A549 (cell line): Measurements from ENCODE around the gene CALCOCO1. TPM values are rescaled to one million over a fixed set of nuclear protein-coding genes. Genes with fewer than 3 reads are reported as not detected.
A peak's percentile ranks its signal among the peaks of the same experiment; 100 is the strongest.

Source experiments
- ATAC-seq, 2 experiments: fragments of 200-7000 bp in 1 of 2; fragments of >200 bp in 1 of 2; cut with Nextera tagmentation in 1 of 2; cut with Tn5 transposase in 1 of 2; 3 replicates each; pipeline versions ENCODE4 v1.8.0 to v1.9.1; 2018 to 2020; ENCODE audit warnings: mild to moderate bottlenecking in 1 of 2, moderate library complexity in 1 of 2
- CTCF ChIA-PET: fragments of 300-600 bp; sonication (Branson Sonifier 250); formaldehyde crosslinking; extraction: SDS; loops from one replicate; lab custom pipeline; 2021; ENCODE audit warnings: antibody characterized with exemption, inconsistent platforms; lab: Yijun Ruan, JAX
- POLR2A ChIA-PET: fragments of 350-600 bp; formaldehyde crosslinking; extraction: SDS; loops from one replicate; lab custom pipeline; 2021; ENCODE audit warnings: antibody characterized with exemption, inconsistent platforms; lab: Yijun Ruan, JAX
- DNase-seq, 2 experiments: peaks; one replicate each; pipeline versions ENCODE4 v3.0.0 to v3.0.0-alpha.2; 2011 to 2016; ENCODE audit warnings: low read depth in 1 of 2, low spot score in 1 of 2
- FAIRE-seq: peaks from 2 replicates; lab custom pipeline; 2011; peaks lifted over from hg19 to GRCh38; lab: Jason Lieb, UNC
- H3K27ac ChIP-seq, 2 experiments: fragments of >200 bp; sonication (Bioruptor Twin); formaldehyde crosslinking; 3 replicates each; pipeline ENCODE4 v1.5.1; 2016 to 2017
- H3K4me1 ChIP-seq: fragments of >200 bp; sonication (Bioruptor Twin); formaldehyde crosslinking; 3 replicates; pipeline ENCODE4 v1.6.1; 2016
- H3K4me2 ChIP-seq: fragments of >200 bp; sonication (Bioruptor Twin); formaldehyde crosslinking; 3 replicates; pipeline ENCODE4 v1.6.1; 2016
- H3K4me3 ChIP-seq: fragments of >200 bp; sonication (Bioruptor Twin); formaldehyde crosslinking; 3 replicates; pipeline ENCODE4 v1.5.1; 2016
- H3K9me3 ChIP-seq: fragments of >200 bp; sonication (Bioruptor Twin); formaldehyde crosslinking; 3 replicates; pipeline ENCODE4 v1.6.1; 2016
- CBX8 ChIP-seq: fragments of 200-600 bp; sonication (generic); IDR thresholded peaks from 2 replicates; pipeline ENCODE4 v1.6.1; 2016
- CEBPB ChIP-seq, 2 experiments: fragments of >200 bp in 1 of 2; sonication (Bioruptor Twin) in 1 of 2; formaldehyde crosslinking in 1 of 2; IDR thresholded peaks; 2 replicates each; pipeline ENCODE4 v1.6.1; 2012 to 2016
- CHD2 ChIP-seq: fragments of 150-350 bp; IDR thresholded peaks from 2 replicates; pipeline ENCODE4 v1.6.1; 2014; ENCODE audit warnings: low read length; ENCODE audit not compliant: partially characterized antibody
- EHF ChIP-seq: fragments of 250-450 bp; sonication (Bioruptor Pico); IDR thresholded peaks from 2 replicates; pipeline ENCODE4 v1.5.0; 2020; ENCODE audit warnings: mild to moderate bottlenecking
- EHMT2 ChIP-seq: fragments of 200-600 bp; sonication (generic); IDR thresholded peaks from 2 replicates; pipeline ENCODE4 v1.6.1; 2016; ENCODE audit warnings: antibody characterized with exemption, low read depth, mild to moderate bottlenecking, moderate library complexity
- ELK1 ChIP-seq: fragments of 150-350 bp; IDR thresholded peaks from 2 replicates; pipeline ENCODE4 v1.6.1; 2014; ENCODE audit warnings: low read depth, mild to moderate bottlenecking, low read length
- EP300 ChIP-seq, 2 experiments: fragments of >200 bp; sonication (Bioruptor Twin); formaldehyde crosslinking; IDR thresholded peaks; 2 replicates in 1 of 2; 3 replicates in 1 of 2; pipeline ENCODE4 v1.6.1; 2016 to 2017
- FOSB ChIP-seq: fragments of 250-450 bp; sonication (Bioruptor Pico); IDR thresholded peaks from 2 replicates; pipeline ENCODE4 v1.5.0; 2020; ENCODE audit warnings: mild to moderate bottlenecking, moderate library complexity
- FOSL2 ChIP-seq, 2 experiments: fragments of 450-650 bp in 1 of 2; fragments of >200 bp in 1 of 2; sonication (Bioruptor Twin) in 1 of 2; formaldehyde crosslinking; IDR thresholded peaks; 2 replicates each; pipeline versions ENCODE4 v1.5.0 to v1.6.1; 2016 to 2020; ENCODE audit warnings: mild to moderate bottlenecking in 1 of 2, moderate library complexity in 1 of 2
- FOXS1 ChIP-seq: fragments of 250-450 bp; sonication (Bioruptor Pico); IDR thresholded peaks from 2 replicates; pipeline ENCODE4 v1.5.0; 2020; ENCODE audit warnings: mild to moderate bottlenecking, moderate library complexity
- GATA3 ChIP-seq: IDR thresholded peaks from 2 replicates; pipeline ENCODE4 v1.6.1; 2012; ENCODE audit warnings: borderline replicate concordance
- HOXA7 ChIP-seq: fragments of 250-450 bp; sonication (Bioruptor Pico); IDR thresholded peaks from 2 replicates; pipeline ENCODE4 v1.5.0; 2020; ENCODE audit warnings: mild to moderate bottlenecking, moderate library complexity
- JUNB ChIP-seq: fragments of >200 bp; sonication (Bioruptor Twin); formaldehyde crosslinking; IDR thresholded peaks from 2 replicates; pipeline ENCODE4 v1.6.1; 2016
- KDM1A ChIP-seq: fragments of 200-600 bp; sonication (generic); IDR thresholded peaks from 2 replicates; pipeline ENCODE4 v1.6.1; 2016; ENCODE audit warnings: low read depth, mild to moderate bottlenecking
- KDM5A ChIP-seq: fragments of 200-600 bp; sonication (generic); IDR thresholded peaks from 2 replicates; pipeline ENCODE4 v1.6.1; 2016; ENCODE audit warnings: antibody characterized with exemption, mild to moderate bottlenecking
- MAFK ChIP-seq: fragments of 450-650 bp; IDR thresholded peaks from 2 replicates; pipeline ENCODE4 v1.6.1; 2014; ENCODE audit not compliant: partially characterized antibody
- MAZ ChIP-seq: fragments of 150-350 bp; IDR thresholded peaks from 2 replicates; pipeline ENCODE4 v1.6.1; 2014; ENCODE audit warnings: antibody characterized with exemption, low read depth, low read length, borderline replicate concordance
- NFE2L2 ChIP-seq: fragments of 150-350 bp; conservative IDR thresholded peaks from 2 replicates; pipeline ENCODE4 v1.6.1; 2014; ENCODE audit warnings: low read length
- NR3C1 ChIP-seq: fragments of >200 bp; sonication (Bioruptor Twin); formaldehyde crosslinking; IDR thresholded peaks from 3 replicates; pipeline ENCODE4 v1.6.1; 2017
- PHF8 ChIP-seq: fragments of 200-600 bp; sonication (generic); IDR thresholded peaks from 2 replicates; pipeline ENCODE4 v1.6.1; 2016; ENCODE audit warnings: low read depth, mild to moderate bottlenecking, antibody characterized with exemption, moderate library complexity, borderline replicate concordance
- POLR2AphosphoS2 ChIP-seq: conservative IDR thresholded peaks from 2 replicates; pipeline ENCODE4 v1.6.1; 2012; ENCODE audit warnings: low read length, improper control_type of control experiment, inconsistent platforms
- RAD21 ChIP-seq, 2 experiments: fragments of >200 bp in 1 of 2; sonication (Bioruptor Twin) in 1 of 2; formaldehyde crosslinking in 1 of 2; IDR thresholded peaks in 1 of 2; conservative IDR thresholded peaks in 1 of 2; 2 replicates in 1 of 2; 3 replicates in 1 of 2; pipeline ENCODE4 v1.6.1; 2012 to 2018; ENCODE audit warnings: inconsistent platforms in 1 of 2
- RNF2 ChIP-seq: fragments of 200-600 bp; sonication (generic); IDR thresholded peaks from 2 replicates; pipeline ENCODE4 v1.6.1; 2016; ENCODE audit warnings: low read depth, mild to moderate bottlenecking, antibody characterized with exemption, moderate library complexity, borderline replicate concordance
- SMC3 ChIP-seq: fragments of >200 bp; sonication (Bioruptor Twin); formaldehyde crosslinking; IDR thresholded peaks from 3 replicates; pipeline ENCODE4 v1.6.1; 2018; ENCODE audit warnings: inconsistent platforms
- SREBF2 ChIP-seq: fragments of 450-650 bp; IDR thresholded peaks from 2 replicates; pipeline ENCODE4 v1.6.1; 2014; ENCODE audit warnings: mild to moderate bottlenecking, moderate library complexity
- ZC3H11A ChIP-seq: fragments of 450-650 bp; IDR thresholded peaks from 2 replicates; pipeline ENCODE4 v1.6.1; 2014; ENCODE audit warnings: antibody characterized with exemption, mild to moderate bottlenecking
- ZFP36 ChIP-seq: fragments of 450-650 bp; IDR thresholded peaks from 2 replicates; pipeline ENCODE4 v1.6.1; 2014; ENCODE audit warnings: borderline replicate concordance; ENCODE audit not compliant: partially characterized antibody
- WGBS: methylation state at CpG from one replicate; pipeline ENCODE4 v1.1.6; 2017; ENCODE audit errors: missing lambda C conversion rate; 5-methylcytosine and 5-hydroxymethylcytosine counted together
- polyA plus RNA-seq, 4 experiments: library from polyadenylated mRNA; depleted of rRNA in 3 of 4; stranded (reverse); fragments of >200 nt; fragmentation: RNase III in 1 of 4; extraction: RNeasy Plus Mini Kit Qiagen cat#74134 plus additional on column Dnase treatment in 1 of 4; gene quantifications; 2 replicates in 3 of 4; 3 replicates in 1 of 4; pipeline ENCODE4 v1.2.3, GENCODE V29; 2011 to 2017
- TF ChIP-seq, protein P1 (sequence below): fragments of 250-450 bp; sonication (Bioruptor Pico); IDR thresholded peaks from 2 replicates; pipeline ENCODE4 v1.5.0; 2020; ENCODE audit warnings: low read depth, mild to moderate bottlenecking, moderate library complexity
- TF ChIP-seq, protein P2 (sequence below): IDR thresholded peaks from 2 replicates; pipeline ENCODE4 v1.6.1; 2012
- TF ChIP-seq, protein P3 (sequence below): fragments of >200 bp; sonication (Bioruptor Twin); formaldehyde crosslinking; IDR thresholded peaks from 3 replicates; pipeline ENCODE4 v1.5.1; 2016
- TF ChIP-seq, protein P4 (sequence below): fragments of >200 bp; sonication (Bioruptor Twin); formaldehyde crosslinking; IDR thresholded peaks from 2 replicates; pipeline ENCODE4 v1.6.1; 2016

CALCOCO1 gene
- polyA plus RNA-seq, 2 of the 4 experiments (the other 2 are of a cell fraction): 28.8 to 41.5 TPM

DNA sequence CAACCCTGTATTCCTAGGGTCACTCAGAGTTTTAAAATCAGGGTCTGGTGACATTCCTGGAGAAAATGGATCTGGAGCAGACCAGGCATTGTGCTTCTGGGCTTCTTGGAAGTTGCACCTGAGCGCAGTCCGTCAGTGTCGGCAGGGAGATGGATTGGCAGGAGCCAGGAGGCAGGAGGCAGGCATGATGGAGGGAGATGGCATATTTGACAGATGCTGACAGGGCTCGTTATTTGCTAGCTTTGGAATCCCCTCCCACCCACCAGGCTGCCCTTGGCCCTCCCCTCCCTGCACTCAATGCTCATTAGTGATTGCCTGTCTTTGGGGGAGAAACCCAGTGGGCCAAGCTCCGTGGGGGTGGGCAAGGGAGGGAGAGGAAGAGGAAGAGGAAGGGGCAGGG is 19.8 kb upstream of the CALCOCO1 start:
- no peak for DNase-seq
- Histone ChIP-seq H3K4me1 (no peaks in the 10 kb centered on the region), H3K27ac (no peak overlapping the region), H3K4me3 (no peak overlapping the region), H3K4me2 (peak overlapping the region; percentile 11; the same call in 1 of the 3 replicates), H3K9me3 (no peaks in the 10 kb centered on the region)
- ChIA-PET CTCF (interaction anchor here (0.6 to 24.8 kb wide), 65 partner anchors 9 to 1324 kb away, joined by 3 to 833 read pairs (median 4); partner anchors contain the start of genes ATP5MC2, CALCOCO1, CISTR and HOXC10), POLR2A (no interaction called here)
- no peak for TF ChIP-seq RAD21 (conservative IDR thresholded peaks at IDR 0.05 in 1 of 2, IDR thresholded peaks at IDR 0.05 in 1 of 2)
- no peak for TF ChIP-seq FOSL2 (IDR thresholded peaks at IDR 0.05)
- TF ChIP-seq FOSL2 (CRISPR knock-in tag; IDR thresholded peaks at IDR 0.05): no peak
- TF ChIP-seq FOSB: no peak
- TF ChIP-seq ZC3H11A: no peak
- no peak for TF ChIP-seq MAFK
- TF ChIP-seq KDM5A: no peak
- no peak for TF ChIP-seq ELK1
- no peak for TF ChIP-seq CBX8
- TF ChIP-seq SMC3: no peak
- no peak for TF ChIP-seq SREBF2
- no peak for TF ChIP-seq RNF2
- TF ChIP-seq ZFP36: no peak
- no peak for TF ChIP-seq NR3C1
- TF ChIP-seq, protein P1, sequence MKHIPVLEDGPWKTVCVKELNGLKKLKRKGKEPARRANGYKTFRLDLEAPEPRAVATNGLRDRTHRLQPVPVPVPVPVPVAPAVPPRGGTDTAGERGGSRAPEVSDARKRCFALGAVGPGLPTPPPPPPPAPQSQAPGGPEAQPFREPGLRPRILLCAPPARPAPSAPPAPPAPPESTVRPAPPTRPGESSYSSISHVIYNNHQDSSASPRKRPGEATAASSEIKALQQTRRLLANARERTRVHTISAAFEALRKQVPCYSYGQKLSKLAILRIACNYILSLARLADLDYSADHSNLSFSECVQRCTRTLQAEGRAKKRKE (CRISPR knock-in tag): no peak
- no peak for TF ChIP-seq PHF8
- TF ChIP-seq POLR2AphosphoS2: no peak
- no peak for TF ChIP-seq KDM1A
- TF ChIP-seq, protein P2, sequence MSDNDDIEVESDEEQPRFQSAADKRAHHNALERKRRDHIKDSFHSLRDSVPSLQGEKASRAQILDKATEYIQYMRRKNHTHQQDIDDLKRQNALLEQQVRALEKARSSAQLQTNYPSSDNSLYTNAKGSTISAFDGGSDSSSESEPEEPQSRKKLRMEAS: no peak
- no peak for FAIRE-seq
- ATAC-seq: peak in 1 of 2 experiments; percentile 18; a peak in 3 of 6 replicates
- WGBS: 11% methylated on average over 5 of the region's 5 CpGs

DNA sequence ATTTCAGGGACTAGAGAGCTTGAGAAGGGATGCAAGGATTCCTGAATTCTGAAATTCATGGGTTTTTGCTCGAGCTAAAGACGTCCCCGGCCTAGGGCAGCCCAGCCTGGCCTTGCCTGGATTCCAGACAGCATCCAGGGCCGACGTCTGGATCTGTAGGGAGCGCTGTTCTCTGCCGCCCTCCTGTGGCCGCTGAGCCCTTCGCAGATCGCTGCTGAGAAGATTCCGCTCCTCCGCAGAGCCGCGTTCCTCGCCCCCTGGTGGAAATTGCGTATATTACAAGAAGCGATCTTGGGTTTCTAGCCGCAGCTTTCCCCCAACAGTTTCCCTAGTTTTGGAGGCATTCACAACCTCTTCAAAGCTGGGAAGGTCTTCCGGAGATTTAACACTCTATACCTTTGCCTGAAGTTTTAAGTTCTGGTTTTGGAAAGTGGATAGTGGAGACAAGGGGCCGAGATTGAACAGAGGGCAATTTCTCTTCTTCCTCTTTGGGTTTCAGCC is 19.4 kb upstream of the CALCOCO1 start:
- ATAC-seq: peak; percentile 92 to 95
- ChIA-PET POLR2A (no interaction called here), CTCF (interaction anchor here (0.6 to 24.8 kb wide), 83 partner anchors 9 to 652 kb away, joined by 3 to 833 read pairs (median 4); partner anchors contain the start of genes ATP5MC2, CALCOCO1, CISTR and HOXC10)
- Histone ChIP-seq H3K4me1 (no peaks in the 10 kb centered on the region), H3K27ac (peak overlapping the region in 1 of 2 experiments; percentile 49; a peak in 1 of 6 replicates), H3K9me3 (no peaks in the 10 kb centered on the region), H3K4me3 (no peak overlapping the region), H3K4me2 (peak overlapping the region; percentile 11; the same call in 1 of the 3 replicates)
- no peak for FAIRE-seq
- TF ChIP-seq HOXA7 (CRISPR knock-in tag) (no peak), RAD21 (conservative IDR thresholded peaks at IDR 0.05 in 1 of 2, IDR thresholded peaks at IDR 0.05 in 1 of 2) (peak; percentile 87 to 90), MAZ (no peak), JUNB (no peak), FOXS1 (no peak), GATA3 (no peak), EHF (CRISPR knock-in tag) (no peak), CHD2 (no peak), CEBPB (IDR thresholded peaks at IDR 0.05) (peak in 1 of 2 experiments; percentile 22; a peak in 1 of 4 replicates), EP300 (IDR thresholded peaks at IDR 0.05) (no peak), KDM1A (no peak), EHMT2 (no peak), CBX8 (no peak), SMC3 (peak; percentile 98), NFE2L2 (0 out of 2 replicates have a peak, but pooled peaks have one; percentile 3), PHF8 (no peak)
- TF ChIP-seq, protein P3, sequence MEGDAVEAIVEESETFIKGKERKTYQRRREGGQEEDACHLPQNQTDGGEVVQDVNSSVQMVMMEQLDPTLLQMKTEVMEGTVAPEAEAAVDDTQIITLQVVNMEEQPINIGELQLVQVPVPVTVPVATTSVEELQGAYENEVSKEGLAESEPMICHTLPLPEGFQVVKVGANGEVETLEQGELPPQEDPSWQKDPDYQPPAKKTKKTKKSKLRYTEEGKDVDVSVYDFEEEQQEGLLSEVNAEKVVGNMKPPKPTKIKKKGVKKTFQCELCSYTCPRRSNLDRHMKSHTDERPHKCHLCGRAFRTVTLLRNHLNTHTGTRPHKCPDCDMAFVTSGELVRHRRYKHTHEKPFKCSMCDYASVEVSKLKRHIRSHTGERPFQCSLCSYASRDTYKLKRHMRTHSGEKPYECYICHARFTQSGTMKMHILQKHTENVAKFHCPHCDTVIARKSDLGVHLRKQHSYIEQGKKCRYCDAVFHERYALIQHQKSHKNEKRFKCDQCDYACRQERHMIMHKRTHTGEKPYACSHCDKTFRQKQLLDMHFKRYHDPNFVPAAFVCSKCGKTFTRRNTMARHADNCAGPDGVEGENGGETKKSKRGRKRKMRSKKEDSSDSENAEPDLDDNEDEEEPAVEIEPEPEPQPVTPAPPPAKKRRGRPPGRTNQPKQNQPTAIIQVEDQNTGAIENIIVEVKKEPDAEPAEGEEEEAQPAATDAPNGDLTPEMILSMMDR: peak; percentile 100
- TF ChIP-seq, protein P4, sequence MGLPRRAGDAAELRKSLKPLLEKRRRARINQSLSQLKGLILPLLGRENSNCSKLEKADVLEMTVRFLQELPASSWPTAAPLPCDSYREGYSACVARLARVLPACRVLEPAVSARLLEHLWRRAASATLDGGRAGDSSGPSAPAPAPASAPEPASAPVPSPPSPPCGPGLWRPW: no peak
- TF ChIP-seq, protein P2: peak; percentile 41; the same call in 1 of the 2 replicates
- WGBS: under 1% methylated on average over 19 of the region's 20 CpGs
- peak; percentile 88 to 91 for DNase-seq
